Suprapubic skin (tissue), 4 donors: ENCODE results near the gene CTNNA3.

Experiments
- EP300 ChIP-seq: sonication (generic); formaldehyde crosslinking; IDR thresholded peaks from one replicate; pipeline ENCODE4 v1.6.1; 2017; ENCODE audit warnings: antibody characterized with exemption
- POLR2A ChIP-seq, 2 donors: fragments of 450-650 bp; IDR thresholded peaks; one replicate each; pipeline ENCODE4 v1.6.1; 2017; ENCODE audit warnings: antibody characterized with exemption in 2 of 2, mild to moderate bottlenecking in 2 of 2, moderate library complexity in 2 of 2
- POLR2AphosphoS5 ChIP-seq, 3 donors: sonication (generic); formaldehyde crosslinking; IDR thresholded peaks; one replicate each; pipeline ENCODE4 v1.6.1; 2017; ENCODE audit warnings: antibody characterized with exemption in 3 of 3
- TF ChIP-seq, protein P1 (sequence below), 2 donors: fragments of 200-600 bp in 1 of 2; fragments of 450-650 bp in 1 of 2; sonication (generic) in 1 of 2; IDR thresholded peaks; one replicate each; pipeline ENCODE4 v1.5.1; 2016 to 2019; ENCODE audit warnings: antibody characterized with exemption in 2 of 2, mild to moderate bottlenecking in 1 of 2, moderate library complexity in 1 of 2

DNA sequence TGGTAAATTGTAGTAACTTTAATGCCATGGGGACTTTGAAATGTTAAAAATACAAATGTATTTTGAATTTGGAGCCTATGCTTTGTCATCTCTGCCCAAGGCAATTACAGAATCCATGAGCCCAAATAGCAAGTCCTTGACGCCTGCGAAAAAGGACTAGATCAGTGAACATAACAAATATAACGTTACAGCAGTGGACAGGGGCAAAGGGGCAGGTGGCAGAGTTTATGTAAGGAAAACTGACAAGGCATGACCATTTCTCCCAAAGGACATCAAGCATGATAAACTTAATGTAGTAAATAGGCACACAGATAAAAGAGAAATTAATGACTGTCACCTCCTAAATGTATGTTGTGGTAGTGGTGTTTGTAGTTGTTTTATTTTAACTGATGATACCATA lies 473.1 kb downstream of the CTNNA3 start:
- TF ChIP-seq, protein P1, sequence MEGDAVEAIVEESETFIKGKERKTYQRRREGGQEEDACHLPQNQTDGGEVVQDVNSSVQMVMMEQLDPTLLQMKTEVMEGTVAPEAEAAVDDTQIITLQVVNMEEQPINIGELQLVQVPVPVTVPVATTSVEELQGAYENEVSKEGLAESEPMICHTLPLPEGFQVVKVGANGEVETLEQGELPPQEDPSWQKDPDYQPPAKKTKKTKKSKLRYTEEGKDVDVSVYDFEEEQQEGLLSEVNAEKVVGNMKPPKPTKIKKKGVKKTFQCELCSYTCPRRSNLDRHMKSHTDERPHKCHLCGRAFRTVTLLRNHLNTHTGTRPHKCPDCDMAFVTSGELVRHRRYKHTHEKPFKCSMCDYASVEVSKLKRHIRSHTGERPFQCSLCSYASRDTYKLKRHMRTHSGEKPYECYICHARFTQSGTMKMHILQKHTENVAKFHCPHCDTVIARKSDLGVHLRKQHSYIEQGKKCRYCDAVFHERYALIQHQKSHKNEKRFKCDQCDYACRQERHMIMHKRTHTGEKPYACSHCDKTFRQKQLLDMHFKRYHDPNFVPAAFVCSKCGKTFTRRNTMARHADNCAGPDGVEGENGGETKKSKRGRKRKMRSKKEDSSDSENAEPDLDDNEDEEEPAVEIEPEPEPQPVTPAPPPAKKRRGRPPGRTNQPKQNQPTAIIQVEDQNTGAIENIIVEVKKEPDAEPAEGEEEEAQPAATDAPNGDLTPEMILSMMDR (IDR thresholded peaks at IDR 0.05) = no peak
- TF ChIP-seq POLR2AphosphoS5 (IDR thresholded peaks at IDR 0.05) = no peak
- TF ChIP-seq POLR2A (IDR thresholded peaks at IDR 0.05) = no peak
- TF ChIP-seq EP300 = no peak
